Measurements from ENCODE around the gene PRPH. TPM values are rescaled to one million over a fixed set of nuclear protein-coding genes. Genes with fewer than 3 reads are reported as not detected.

PRPH gene
- total and polyA plus RNA-seq, 2 of the 13 experiments (the other 11 are each of a cell fraction or from before 2014, with no cell fraction given) = 0.12 TPM; not detected in 1

DNA sequence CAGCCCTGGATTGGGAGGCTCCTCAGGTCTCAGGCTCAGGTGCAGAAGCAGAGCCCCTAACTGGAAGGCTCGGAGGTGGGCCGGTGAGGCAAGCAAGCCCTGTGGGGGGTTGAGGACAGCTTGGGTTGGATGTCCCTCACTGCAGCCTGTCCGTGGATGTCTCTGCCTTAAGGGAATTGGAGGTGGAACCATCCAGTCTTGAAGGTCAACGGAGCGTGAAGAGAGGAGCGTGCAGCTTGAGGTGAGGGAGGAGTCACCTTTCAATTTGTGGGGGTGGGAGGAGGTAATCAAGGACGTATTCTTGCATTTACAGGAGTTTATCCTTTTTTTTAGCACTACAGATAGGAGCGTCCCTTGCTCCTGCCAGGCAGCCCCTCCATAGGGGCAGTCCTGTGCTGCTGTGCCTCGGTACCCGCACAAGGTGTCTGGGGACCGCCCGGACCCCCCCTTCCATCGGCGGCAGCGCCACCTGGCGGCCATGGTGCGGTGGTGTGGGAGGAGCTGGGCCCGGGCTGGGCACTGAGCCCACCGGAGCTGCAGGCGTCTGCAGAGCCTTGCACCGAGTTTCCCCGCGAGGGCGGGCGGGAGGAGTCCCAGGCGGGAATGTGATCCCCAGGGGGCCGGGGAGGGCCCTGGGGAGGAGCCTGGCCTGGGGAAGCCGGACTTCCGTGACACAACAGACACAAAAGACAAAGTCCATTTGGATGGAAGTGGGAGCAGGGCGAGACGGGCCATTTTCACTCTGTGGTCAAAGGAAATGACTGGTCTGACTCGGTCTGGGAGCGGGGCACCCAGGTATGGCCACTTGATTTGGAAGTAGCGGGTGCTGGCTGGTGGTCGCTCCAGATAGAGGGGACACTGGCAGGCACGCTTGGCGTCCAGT, 52.6 kb downstream of the PRPH start (continued):
- TF ChIP-seq CAMTA2 (CRISPR knock-in tag; IDR thresholded peaks at IDR 0.05; ENCODE audit: borderline replicate concordance) (no peak), NFKBIZ (CRISPR knock-in tag; IDR thresholded peaks at IDR 0.05) (peak; percentile 66; the same call in 1 of the 2 replicates), NCOA5 (CRISPR knock-in tag; IDR thresholded peaks at IDR 0.05) (0 out of 2 replicates have a peak, but pooled peaks have one; percentile 36), LCORL (IDR thresholded peaks at IDR 0.05) (no peak), LCORL (CRISPR knock-in tag; IDR thresholded peaks at IDR 0.05) (peak; percentile 97)
- TF ChIP-seq, protein P1, sequence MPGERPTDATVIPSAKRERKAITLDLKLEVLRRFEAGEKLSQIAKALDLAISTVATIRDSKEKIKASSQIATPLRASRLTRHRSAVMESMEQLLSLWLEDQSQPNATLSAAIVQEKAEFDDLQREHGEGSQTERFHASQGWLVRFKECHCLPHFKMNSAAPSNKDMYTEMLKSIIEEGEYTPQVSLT (CRISPR knock-in tag; IDR thresholded peaks at IDR 0.05; ENCODE audit: borderline replicate concordance, low read depth) = no peak
- TF ChIP-seq, protein P2, sequence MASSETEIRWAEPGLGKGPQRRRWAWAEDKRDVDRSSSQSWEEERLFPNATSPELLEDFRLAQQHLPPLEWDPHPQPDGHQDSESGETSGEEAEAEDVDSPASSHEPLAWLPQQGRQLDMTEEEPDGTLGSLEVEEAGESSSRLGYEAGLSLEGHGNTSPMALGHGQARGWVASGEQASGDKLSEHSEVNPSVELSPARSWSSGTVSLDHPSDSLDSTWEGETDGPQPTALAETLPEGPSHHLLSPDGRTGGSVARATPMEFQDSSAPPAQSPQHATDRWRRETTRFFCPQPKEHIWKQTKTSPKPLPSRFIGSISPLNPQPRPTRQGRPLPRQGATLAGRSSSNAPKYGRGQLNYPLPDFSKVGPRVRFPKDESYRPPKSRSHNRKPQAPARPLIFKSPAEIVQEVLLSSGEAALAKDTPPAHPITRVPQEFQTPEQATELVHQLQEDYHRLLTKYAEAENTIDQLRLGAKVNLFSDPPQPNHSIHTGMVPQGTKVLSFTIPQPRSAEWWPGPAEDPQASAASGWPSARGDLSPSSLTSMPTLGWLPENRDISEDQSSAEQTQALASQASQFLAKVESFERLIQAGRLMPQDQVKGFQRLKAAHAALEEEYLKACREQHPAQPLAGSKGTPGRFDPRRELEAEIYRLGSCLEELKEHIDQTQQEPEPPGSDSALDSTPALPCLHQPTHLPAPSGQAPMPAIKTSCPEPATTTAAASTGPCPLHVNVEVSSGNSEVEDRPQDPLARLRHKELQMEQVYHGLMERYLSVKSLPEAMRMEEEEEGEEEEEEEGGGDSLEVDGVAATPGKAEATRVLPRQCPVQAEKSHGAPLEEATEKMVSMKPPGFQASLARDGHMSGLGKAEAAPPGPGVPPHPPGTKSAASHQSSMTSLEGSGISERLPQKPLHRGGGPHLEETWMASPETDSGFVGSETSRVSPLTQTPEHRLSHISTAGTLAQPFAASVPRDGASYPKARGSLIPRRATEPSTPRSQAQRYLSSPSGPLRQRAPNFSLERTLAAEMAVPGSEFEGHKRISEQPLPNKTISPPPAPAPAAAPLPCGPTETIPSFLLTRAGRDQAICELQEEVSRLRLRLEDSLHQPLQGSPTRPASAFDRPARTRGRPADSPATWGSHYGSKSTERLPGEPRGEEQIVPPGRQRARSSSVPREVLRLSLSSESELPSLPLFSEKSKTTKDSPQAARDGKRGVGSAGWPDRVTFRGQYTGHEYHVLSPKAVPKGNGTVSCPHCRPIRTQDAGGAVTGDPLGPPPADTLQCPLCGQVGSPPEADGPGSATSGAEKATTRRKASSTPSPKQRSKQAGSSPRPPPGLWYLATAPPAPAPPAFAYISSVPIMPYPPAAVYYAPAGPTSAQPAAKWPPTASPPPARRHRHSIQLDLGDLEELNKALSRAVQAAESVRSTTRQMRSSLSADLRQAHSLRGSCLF (CRISPR knock-in tag; IDR thresholded peaks at IDR 0.05; ENCODE audit: borderline replicate concordance) = peak; percentile 88; the same call in 1 of the 2 replicates
- TF ChIP-seq, protein P3, sequence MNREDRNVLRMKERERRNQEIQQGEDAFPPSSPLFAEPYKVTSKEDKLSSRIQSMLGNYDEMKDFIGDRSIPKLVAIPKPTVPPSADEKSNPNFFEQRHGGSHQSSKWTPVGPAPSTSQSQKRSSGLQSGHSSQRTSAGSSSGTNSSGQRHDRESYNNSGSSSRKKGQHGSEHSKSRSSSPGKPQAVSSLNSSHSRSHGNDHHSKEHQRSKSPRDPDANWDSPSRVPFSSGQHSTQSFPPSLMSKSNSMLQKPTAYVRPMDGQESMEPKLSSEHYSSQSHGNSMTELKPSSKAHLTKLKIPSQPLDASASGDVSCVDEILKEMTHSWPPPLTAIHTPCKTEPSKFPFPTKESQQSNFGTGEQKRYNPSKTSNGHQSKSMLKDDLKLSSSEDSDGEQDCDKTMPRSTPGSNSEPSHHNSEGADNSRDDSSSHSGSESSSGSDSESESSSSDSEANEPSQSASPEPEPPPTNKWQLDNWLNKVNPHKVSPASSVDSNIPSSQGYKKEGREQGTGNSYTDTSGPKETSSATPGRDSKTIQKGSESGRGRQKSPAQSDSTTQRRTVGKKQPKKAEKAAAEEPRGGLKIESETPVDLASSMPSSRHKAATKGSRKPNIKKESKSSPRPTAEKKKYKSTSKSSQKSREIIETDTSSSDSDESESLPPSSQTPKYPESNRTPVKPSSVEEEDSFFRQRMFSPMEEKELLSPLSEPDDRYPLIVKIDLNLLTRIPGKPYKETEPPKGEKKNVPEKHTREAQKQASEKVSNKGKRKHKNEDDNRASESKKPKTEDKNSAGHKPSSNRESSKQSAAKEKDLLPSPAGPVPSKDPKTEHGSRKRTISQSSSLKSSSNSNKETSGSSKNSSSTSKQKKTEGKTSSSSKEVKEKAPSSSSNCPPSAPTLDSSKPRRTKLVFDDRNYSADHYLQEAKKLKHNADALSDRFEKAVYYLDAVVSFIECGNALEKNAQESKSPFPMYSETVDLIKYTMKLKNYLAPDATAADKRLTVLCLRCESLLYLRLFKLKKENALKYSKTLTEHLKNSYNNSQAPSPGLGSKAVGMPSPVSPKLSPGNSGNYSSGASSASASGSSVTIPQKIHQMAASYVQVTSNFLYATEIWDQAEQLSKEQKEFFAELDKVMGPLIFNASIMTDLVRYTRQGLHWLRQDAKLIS (CRISPR knock-in tag; IDR thresholded peaks at IDR 0.05) = no peak; the same call in 1 of the 2 replicates
- TF ChIP-seq, protein P4, sequence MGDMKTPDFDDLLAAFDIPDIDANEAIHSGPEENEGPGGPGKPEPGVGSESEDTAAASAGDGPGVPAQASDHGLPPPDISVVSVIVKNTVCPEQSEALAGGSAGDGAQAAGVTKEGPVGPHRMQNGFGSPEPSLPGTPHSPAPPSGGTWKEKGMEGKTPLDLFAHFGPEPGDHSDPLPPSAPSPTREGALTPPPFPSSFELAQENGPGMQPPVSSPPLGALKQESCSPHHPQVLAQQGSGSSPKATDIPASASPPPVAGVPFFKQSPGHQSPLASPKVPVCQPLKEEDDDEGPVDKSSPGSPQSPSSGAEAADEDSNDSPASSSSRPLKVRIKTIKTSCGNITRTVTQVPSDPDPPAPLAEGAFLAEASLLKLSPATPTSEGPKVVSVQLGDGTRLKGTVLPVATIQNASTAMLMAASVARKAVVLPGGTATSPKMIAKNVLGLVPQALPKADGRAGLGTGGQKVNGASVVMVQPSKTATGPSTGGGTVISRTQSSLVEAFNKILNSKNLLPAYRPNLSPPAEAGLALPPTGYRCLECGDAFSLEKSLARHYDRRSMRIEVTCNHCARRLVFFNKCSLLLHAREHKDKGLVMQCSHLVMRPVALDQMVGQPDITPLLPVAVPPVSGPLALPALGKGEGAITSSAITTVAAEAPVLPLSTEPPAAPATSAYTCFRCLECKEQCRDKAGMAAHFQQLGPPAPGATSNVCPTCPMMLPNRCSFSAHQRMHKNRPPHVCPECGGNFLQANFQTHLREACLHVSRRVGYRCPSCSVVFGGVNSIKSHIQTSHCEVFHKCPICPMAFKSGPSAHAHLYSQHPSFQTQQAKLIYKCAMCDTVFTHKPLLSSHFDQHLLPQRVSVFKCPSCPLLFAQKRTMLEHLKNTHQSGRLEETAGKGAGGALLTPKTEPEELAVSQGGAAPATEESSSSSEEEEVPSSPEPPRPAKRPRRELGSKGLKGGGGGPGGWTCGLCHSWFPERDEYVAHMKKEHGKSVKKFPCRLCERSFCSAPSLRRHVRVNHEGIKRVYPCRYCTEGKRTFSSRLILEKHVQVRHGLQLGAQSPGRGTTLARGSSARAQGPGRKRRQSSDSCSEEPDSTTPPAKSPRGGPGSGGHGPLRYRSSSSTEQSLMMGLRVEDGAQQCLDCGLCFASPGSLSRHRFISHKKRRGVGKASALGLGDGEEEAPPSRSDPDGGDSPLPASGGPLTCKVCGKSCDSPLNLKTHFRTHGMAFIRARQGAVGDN (CRISPR knock-in tag; IDR thresholded peaks at IDR 0.05) = peak; percentile 86

All from HepG2 (cell line).